Gastrocnemius medialis (tissue), 4 donors: ENCODE results near the gene CISD1. TPM values are rescaled to one million over a fixed set of nuclear protein-coding genes. Genes with fewer than 3 reads are reported as not detected.
A peak's percentile ranks its signal among the peaks of the same experiment; 100 is the strongest.

ENCODE experiments used
- ATAC-seq, 2 donors: fragments of 150-250 bp; one replicate each; pipeline ENCODE4 v1.9.1; 2016
- DNase-seq, 2 donors: peaks; one replicate each; pipeline ENCODE4 v3.0.0-alpha.2; 2019
- H3K27ac ChIP-seq, 4 donors: fragments of 200-600 bp; sonication (generic); 1 replicate in 1 of 4; 2 replicates in 3 of 4; pipeline ENCODE4 v1.5.1; 2016 to 2018; ENCODE audit warnings: mild to moderate bottlenecking in 2 of 4, moderate library complexity in 1 of 4
- H3K27me3 ChIP-seq, 3 donors: fragments of 200-600 bp; sonication (generic) in 2 of 3; 1 replicate in 1 of 3; 2 replicates in 2 of 3; pipeline versions ENCODE4 v1.5.1 to v1.6.0; 2016 to 2019; ENCODE audit warnings: mild to moderate bottlenecking in 1 of 3, moderate library complexity in 1 of 3
- H3K36me3 ChIP-seq, 2 donors: fragments of 200-600 bp; sonication (generic) in 1 of 2; one replicate each; pipeline ENCODE4 v1.5.1; 2017 to 2018
- H3K4me1 ChIP-seq, 2 donors: fragments of 200-600 bp; sonication (generic) in 1 of 2; one replicate each; pipeline ENCODE4 v1.5.1; 2016 to 2017; ENCODE audit warnings: mild to moderate bottlenecking in 2 of 2
- H3K4me3 ChIP-seq, 4 donors: fragments of 200-600 bp; sonication (generic) in 3 of 4; 1 replicate in 1 of 4; 2 replicates in 3 of 4; pipeline ENCODE4 v1.5.1; 2016 to 2019; ENCODE audit warnings: mild to moderate bottlenecking in 2 of 4
- H3K9me3 ChIP-seq, 3 donors: fragments of 200-600 bp; sonication (generic) in 2 of 3; 1 replicate in 1 of 3; 2 replicates in 2 of 3; pipeline ENCODE4 v1.5.1; 2016 to 2019
- CTCF ChIP-seq, 5 experiments: fragments of 450-650 bp in 3 of 5; fragments of 200-600 bp in 2 of 5; sonication (generic) in 2 of 5; IDR thresholded peaks in 4 of 5; conservative IDR thresholded peaks in 1 of 5; 1 replicate in 4 of 5; 2 replicates in 1 of 5; pipeline ENCODE4 v1.5.1; 2016 to 2019; ENCODE audit warnings: antibody characterized with exemption in 5 of 5, mild to moderate bottlenecking in 3 of 5, moderate library complexity in 3 of 5
- POLR2A ChIP-seq, 2 donors: fragments of 450-650 bp; IDR thresholded peaks; one replicate each; pipeline ENCODE4 v1.6.1; 2017; ENCODE audit warnings: antibody characterized with exemption in 2 of 2, mild to moderate bottlenecking in 2 of 2, moderate library complexity in 2 of 2
- in situ Hi-C, 4 donors: fragments of 200-750 bp; cut with MboI; loops; one replicate each; pipeline versions ENCODE4 v1.15.0 to v1.8.0; 2017; ENCODE audit warnings: low sequenced_read_pairs in 4 of 4
- intact Hi-C: fragments of 100-400 bp; cut with DNase I; formaldehyde crosslinking; loops from one replicate; pipeline ENCODE4 v1.15.1; 2023; ENCODE audit warnings: low total_unique reads
- total RNA-seq, 4 donors: library from RNA; depleted of rRNA; stranded (reverse); fragments of >200 nt; gene quantifications; one replicate each; pipeline versions ENCODE4 v1.1.0 to v1.2.3, GENCODE V29; 2016

Gene CISD1
- total RNA-seq, 4 donors from 2014 or later = 54.4 to 90.2 (median 71.1) TPM

- H3K36me3 ChIP-seq = no peaks in the 10 kb centered on the region
- H3K9me3 ChIP-seq = no peaks in the 10 kb centered on the region
- intact Hi-C loops = no loop called here
- DNase-seq (no peak), ATAC-seq (no peak)
- peaks cover 0 to 3% of the 10 kb centered on the region in 2 donors for H3K4me1 ChIP-seq
- TF ChIP-seq POLR2A (IDR thresholded peaks at IDR 0.05) = no peak
- TF ChIP-seq CTCF (IDR thresholded peaks at IDR 0.05 in 4 of 5, conservative IDR thresholded peaks at IDR 0.05 in 1 of 5) = peak in 1 of 5 experiments; percentile 17
- no peaks in the 10 kb centered on the region for H3K27me3 ChIP-seq
- H3K27ac ChIP-seq = no peak overlapping the region
- no peak overlapping the region for H3K4me3 ChIP-seq
- in situ Hi-C loops = no loop called here
These were observed 9.8 kb upstream of the CISD1 start for GRCh38 chr10:58258977-58259692.

- intact Hi-C loops (loop anchor here (5.0 to 10.0 kb wide), 2 partner anchors 68 to 1464 kb away; no protein-coding TSS in a partner anchor), in situ Hi-C loops (no loop called here)
- DNase-seq (no peak), ATAC-seq (no peak)
- TF ChIP-seq CTCF (IDR thresholded peaks at IDR 0.05 in 4 of 5, conservative IDR thresholded peaks at IDR 0.05 in 1 of 5) = no peak
- no peak for TF ChIP-seq POLR2A (IDR thresholded peaks at IDR 0.05)
- no peaks in the 10 kb centered on the region for H3K36me3 ChIP-seq
- H3K4me3 ChIP-seq = no peak overlapping the region
- no peaks in the 10 kb centered on the region for H3K9me3 ChIP-seq
- no peaks in the 10 kb centered on the region for H3K27me3 ChIP-seq
- H3K4me1 ChIP-seq = peaks cover 7 to 15% of the 10 kb centered on the region in 2 donors
- H3K27ac ChIP-seq = no peak overlapping the region
These were observed 8.6 kb upstream of the CISD1 start for GRCh38 chr10:58260334-58260733.

- Histone ChIP-seq H3K4me3 (no peak overlapping the region), H3K27me3 (no peaks in the 10 kb centered on the region), H3K9me3 (no peaks in the 10 kb centered on the region), H3K36me3 (no peaks in the 10 kb centered on the region), H3K4me1 (peaks cover 15 to 23% of the 10 kb centered on the region in 2 donors), H3K27ac (no peak overlapping the region)
- intact Hi-C loops = loop anchor here (5.0 to 10.0 kb wide), 2 partner anchors 70 to 1462 kb away; no protein-coding TSS in a partner anchor
- in situ Hi-C loops = no loop called here
- DNase-seq = no peak
- ATAC-seq = no peak
- TF ChIP-seq CTCF (IDR thresholded peaks at IDR 0.05 in 4 of 5, conservative IDR thresholded peaks at IDR 0.05 in 1 of 5) = no peak
- no peak for TF ChIP-seq POLR2A (IDR thresholded peaks at IDR 0.05)
These were observed 6.2 kb upstream of the CISD1 start for GRCh38 chr10:58262766-58263165.

GRCh38 chr10:58264780-58265179, 4.2 kb upstream of the CISD1 start:
- H3K4me1 ChIP-seq = peaks cover 15 to 23% of the 10 kb centered on the region in 2 donors
- no peak for ATAC-seq
- no peaks in the 10 kb centered on the region for H3K36me3 ChIP-seq
- no peak for TF ChIP-seq POLR2A (IDR thresholded peaks at IDR 0.05)
- TF ChIP-seq CTCF (IDR thresholded peaks at IDR 0.05 in 4 of 5, conservative IDR thresholded peaks at IDR 0.05 in 1 of 5) = no peak
- peak overlapping the region in 2 of 4 donors; percentile 95 to 96 for H3K27ac ChIP-seq
- intact Hi-C loops = loop anchor here (5.0 to 10.0 kb wide), 3 partner anchors 72 to 1643 kb away; partner anchors contain the start of gene CCDC6
- in situ Hi-C loops = no loop called here
- no peaks in the 10 kb centered on the region for H3K9me3 ChIP-seq
- no peaks in the 10 kb centered on the region for H3K27me3 ChIP-seq
- no peak for DNase-seq
- no peak overlapping the region for H3K4me3 ChIP-seq
